ENCODE data around the gene POLN. TPM values are rescaled to one million over a fixed set of nuclear protein-coding genes. Genes with fewer than 3 reads are reported as not detected.

Gene POLN
- total RNA-seq, 2 experiments from 2014 or later, result 4.0 to 4.4 TPM

DNA sequence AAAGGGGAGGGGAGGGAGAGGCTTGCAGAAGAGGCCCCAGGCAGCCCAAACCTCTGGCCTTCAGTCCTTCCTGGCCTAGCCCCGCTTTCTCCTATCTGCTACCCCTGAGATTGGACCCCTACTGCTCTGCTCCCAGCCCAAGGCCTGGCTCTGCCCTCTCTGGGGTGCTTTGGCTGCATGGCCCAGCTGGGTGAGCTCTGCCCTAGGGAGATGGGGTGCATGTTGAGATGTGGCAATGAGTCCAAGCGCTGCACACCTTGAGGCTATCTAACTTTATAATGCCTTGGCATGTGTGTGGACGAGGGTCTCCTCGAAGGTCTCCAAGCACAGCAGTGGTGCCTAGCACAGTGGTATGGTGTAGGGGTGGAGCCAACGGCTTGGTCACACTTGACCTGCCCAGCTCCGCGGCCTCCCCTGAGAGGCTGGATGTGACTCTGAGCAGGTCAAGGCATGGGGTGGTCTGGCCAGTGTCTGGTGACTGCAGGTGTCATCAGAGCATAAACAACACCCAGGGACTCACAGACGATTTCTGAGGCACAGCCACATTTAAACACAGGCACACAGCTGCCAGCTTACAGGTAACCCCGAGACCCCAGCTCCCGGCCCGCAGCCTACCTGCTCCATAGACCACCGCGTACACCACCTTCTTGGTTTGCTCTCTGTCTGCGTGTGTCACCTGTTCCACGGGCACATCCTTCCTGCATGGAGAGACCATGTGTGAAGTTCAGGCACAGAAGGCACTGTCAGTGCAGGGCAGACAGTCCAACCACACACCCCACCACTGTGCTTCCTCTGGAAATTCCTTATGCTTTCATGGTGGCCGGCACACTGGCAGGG lies 146.5 kb downstream of the POLN start:
- Histone ChIP-seq H2AFZ (ENCODE audit: low read length) (no peak overlapping the region), H3K27ac (ENCODE audit: low read depth, low read length, poor library complexity, severe bottlenecking) (no peak overlapping the region), H3K36me3 (ENCODE audit: insufficient read depth, low read length) (no peaks in the 10 kb centered on the region), H4K20me1 (ENCODE audit: insufficient read depth, low read length) (no peaks in the 10 kb centered on the region), H3K4me3 (ENCODE audit: low read depth, low read length, poor library complexity, severe bottlenecking) (no peak overlapping the region), H3K9me3 (ENCODE audit: low read length) (no peaks in the 10 kb centered on the region), H3K4me1 (ENCODE audit: insufficient read depth, low read length, poor library complexity, severe bottlenecking) (no peaks in the 10 kb centered on the region), H3K4me2 (ENCODE audit: low read length) (no peak overlapping the region), H3K79me2 (ENCODE audit: insufficient read depth, low read depth, low read length) (no peaks in the 10 kb centered on the region), H3K9me2 (ENCODE audit: insufficient read depth, low read length) (no peaks in the 10 kb centered on the region)
- ChIA-PET CTCF (ENCODE audit: unreplicated experiment) (no interaction called here), POLR2A (no interaction called here)
- DNase-seq (ENCODE audit: low spot score), result no peak
- intact Hi-C loops (cut with micrococcal nuclease; ENCODE audit: unreplicated experiment), result no loop called here
- BruUV-seq (replicated peaks), result no TSS peak
- TF ChIP-seq EZH2phosphoT487 (IDR thresholded peaks at IDR 0.05; ENCODE audit: borderline replicate concordance, low read depth, low read length), result no peak
- TF ChIP-seq, protein P1, sequence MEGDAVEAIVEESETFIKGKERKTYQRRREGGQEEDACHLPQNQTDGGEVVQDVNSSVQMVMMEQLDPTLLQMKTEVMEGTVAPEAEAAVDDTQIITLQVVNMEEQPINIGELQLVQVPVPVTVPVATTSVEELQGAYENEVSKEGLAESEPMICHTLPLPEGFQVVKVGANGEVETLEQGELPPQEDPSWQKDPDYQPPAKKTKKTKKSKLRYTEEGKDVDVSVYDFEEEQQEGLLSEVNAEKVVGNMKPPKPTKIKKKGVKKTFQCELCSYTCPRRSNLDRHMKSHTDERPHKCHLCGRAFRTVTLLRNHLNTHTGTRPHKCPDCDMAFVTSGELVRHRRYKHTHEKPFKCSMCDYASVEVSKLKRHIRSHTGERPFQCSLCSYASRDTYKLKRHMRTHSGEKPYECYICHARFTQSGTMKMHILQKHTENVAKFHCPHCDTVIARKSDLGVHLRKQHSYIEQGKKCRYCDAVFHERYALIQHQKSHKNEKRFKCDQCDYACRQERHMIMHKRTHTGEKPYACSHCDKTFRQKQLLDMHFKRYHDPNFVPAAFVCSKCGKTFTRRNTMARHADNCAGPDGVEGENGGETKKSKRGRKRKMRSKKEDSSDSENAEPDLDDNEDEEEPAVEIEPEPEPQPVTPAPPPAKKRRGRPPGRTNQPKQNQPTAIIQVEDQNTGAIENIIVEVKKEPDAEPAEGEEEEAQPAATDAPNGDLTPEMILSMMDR (conservative IDR thresholded peaks at IDR 0.05; ENCODE audit: low read length), result no peak

DNA sequence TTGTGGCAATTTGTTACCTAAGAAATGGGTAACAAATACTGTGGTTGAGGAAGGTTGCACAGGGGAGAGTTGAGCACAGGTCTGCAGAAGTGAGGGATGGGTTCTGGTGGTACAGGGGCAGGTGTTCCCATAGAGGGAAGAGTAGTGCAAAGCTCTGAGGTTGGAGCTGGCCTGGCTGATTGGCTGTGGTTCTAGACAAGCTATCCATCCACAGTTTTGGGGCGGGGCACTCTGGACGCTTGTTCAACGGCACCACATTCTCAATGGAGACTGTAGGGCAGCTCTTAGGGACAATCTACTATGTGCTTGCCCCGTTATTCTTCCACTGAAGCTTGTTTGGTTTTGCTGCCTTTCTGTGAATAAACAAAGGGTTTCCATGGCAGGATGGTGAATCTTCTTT lies 147.4 kb downstream of the POLN start:
- ChIA-PET POLR2A (no interaction called here), CTCF (ENCODE audit: unreplicated experiment) (interaction anchor here (0.7 kb wide), 1 partner anchor 1405 kb away, joined by 3 read pairs; no protein-coding TSS in a partner anchor)
- no peak overlapping the region for H2AFZ ChIP-seq (ENCODE audit: low read length)
- H3K27ac ChIP-seq (ENCODE audit: low read depth, low read length, poor library complexity, severe bottlenecking), result no peak overlapping the region
- H3K9me3 ChIP-seq (ENCODE audit: low read length), result no peaks in the 10 kb centered on the region
- no peak for DNase-seq (ENCODE audit: low spot score)
- H3K36me3 ChIP-seq (ENCODE audit: insufficient read depth, low read length), result no peaks in the 10 kb centered on the region
- no peaks in the 10 kb centered on the region for H3K9me2 ChIP-seq (ENCODE audit: insufficient read depth, low read length)
- H3K79me2 ChIP-seq (ENCODE audit: insufficient read depth, low read depth, low read length), result no peaks in the 10 kb centered on the region
- H4K20me1 ChIP-seq (ENCODE audit: insufficient read depth, low read length), result no peaks in the 10 kb centered on the region
- H3K4me2 ChIP-seq (ENCODE audit: low read length), result no peak overlapping the region
- H3K4me3 ChIP-seq (ENCODE audit: low read depth, low read length, poor library complexity, severe bottlenecking), result no peak overlapping the region
- no peaks in the 10 kb centered on the region for H3K4me1 ChIP-seq (ENCODE audit: insufficient read depth, low read length, poor library complexity, severe bottlenecking)
- TF ChIP-seq, protein P1 (conservative IDR thresholded peaks at IDR 0.05; ENCODE audit: low read length), result no peak
- TF ChIP-seq EZH2phosphoT487 (IDR thresholded peaks at IDR 0.05; ENCODE audit: borderline replicate concordance, low read depth, low read length), result no peak
- no TSS peak for BruUV-seq (replicated peaks)
- intact Hi-C loops (cut with micrococcal nuclease; ENCODE audit: unreplicated experiment), result no loop called here

DNA sequence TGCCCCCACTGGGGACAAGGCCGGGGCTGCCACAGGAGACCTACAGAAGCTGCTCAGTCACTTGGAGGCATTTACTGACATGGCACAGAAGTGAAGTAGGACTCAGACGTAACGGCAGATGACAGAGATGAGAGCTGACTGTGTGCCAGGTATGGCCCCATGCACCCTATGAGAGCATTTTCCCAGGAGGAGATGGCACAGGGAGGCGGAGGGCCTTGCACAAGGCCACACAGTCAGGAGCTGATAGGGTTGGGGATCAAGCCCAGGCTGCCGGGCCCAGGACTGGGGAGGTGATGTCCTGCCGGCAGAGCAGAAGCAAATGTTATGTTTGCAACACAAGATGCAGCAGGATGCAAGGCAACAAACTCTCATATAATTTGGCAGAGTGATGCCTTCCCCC lies 148.7 kb downstream of the POLN start:
- Histone ChIP-seq H3K9me2 (ENCODE audit: insufficient read depth, low read length) (no peaks in the 10 kb centered on the region), H2AFZ (ENCODE audit: low read length) (no peak overlapping the region), H3K79me2 (ENCODE audit: insufficient read depth, low read depth, low read length) (no peaks in the 10 kb centered on the region), H3K4me3 (ENCODE audit: low read depth, low read length, poor library complexity, severe bottlenecking) (no peak overlapping the region), H4K20me1 (ENCODE audit: insufficient read depth, low read length) (no peaks in the 10 kb centered on the region), H3K27ac (ENCODE audit: low read depth, low read length, poor library complexity, severe bottlenecking) (no peak overlapping the region), H3K36me3 (ENCODE audit: insufficient read depth, low read length) (no peaks in the 10 kb centered on the region), H3K4me2 (ENCODE audit: low read length) (no peak overlapping the region), H3K9me3 (ENCODE audit: low read length) (no peaks in the 10 kb centered on the region), H3K4me1 (ENCODE audit: insufficient read depth, low read length, poor library complexity, severe bottlenecking) (no peaks in the 10 kb centered on the region)
- CTCF ChIA-PET (ENCODE audit: unreplicated experiment), result no interaction called here
- POLR2A ChIA-PET, result no interaction called here
- intact Hi-C loops (cut with micrococcal nuclease; ENCODE audit: unreplicated experiment), result no loop called here
- no TSS peak for BruUV-seq (replicated peaks)
- no peak for TF ChIP-seq EZH2phosphoT487 (IDR thresholded peaks at IDR 0.05; ENCODE audit: borderline replicate concordance, low read depth, low read length)
- TF ChIP-seq, protein P1 (conservative IDR thresholded peaks at IDR 0.05; ENCODE audit: low read length), result no peak
- DNase-seq (ENCODE audit: low spot score), result no peak

Data from OCI-LY7 (cell line).